Neural cell (in vitro differentiated cells): ENCODE measurements around the gene LILRB5.
"Not testable (repeated sequence)": the region's sequence is repeated elsewhere in the genome, so short reads cannot be mapped to it uniquely, and the experiment has no call there.

Source experiments
- CTCF ChIP-seq: fragments of 450-650 bp; IDR thresholded peaks from 2 replicates; pipeline ENCODE4 v1.5.1; 2014; ENCODE audit warnings: antibody characterized with exemption, mild to moderate bottlenecking, moderate library complexity; ENCODE audit not compliant: poor library complexity, severe bottlenecking
- EP300 ChIP-seq: fragments of 450-650 bp; conservative IDR thresholded peaks from 2 replicates; pipeline ENCODE4 v1.6.1; 2014; ENCODE audit warnings: antibody characterized with exemption, mild to moderate bottlenecking, moderate library complexity; ENCODE audit not compliant: poor library complexity, severe bottlenecking
- EZH2 ChIP-seq: fragments of 200-600, 300-800 bp; shearing (Covaris generic), sonication (generic); IDR thresholded peaks from 2 replicates; pipeline ENCODE4 v1.6.1; 2014; ENCODE audit warnings: antibody characterized with exemption, low read length, borderline replicate concordance, mild to moderate bottlenecking; ENCODE audit not compliant: insufficient read depth, poor library complexity, severe bottlenecking
- MXI1 ChIP-seq: fragments of 450-650 bp; conservative IDR thresholded peaks from 2 replicates; pipeline ENCODE4 v1.6.1; 2014; ENCODE audit warnings: antibody characterized with exemption, mild to moderate bottlenecking; ENCODE audit not compliant: poor library complexity, severe bottlenecking
- POLR2AphosphoS5 ChIP-seq: IDR thresholded peaks from 2 replicates; pipeline ENCODE4 v1.6.1; 2012
- RAD21 ChIP-seq: fragments of 450-650 bp; conservative IDR thresholded peaks from 2 replicates; pipeline ENCODE4 v1.6.1; 2014; ENCODE audit warnings: antibody characterized with exemption, mild to moderate bottlenecking, moderate library complexity
- SMC3 ChIP-seq: fragments of 450-650 bp; conservative IDR thresholded peaks from 2 replicates; pipeline ENCODE4 v1.6.1; 2014; ENCODE audit warnings: antibody characterized with exemption, mild to moderate bottlenecking, moderate library complexity; ENCODE audit not compliant: poor library complexity
- TF ChIP-seq, protein P1 (sequence below): IDR thresholded peaks from 2 replicates; pipeline ENCODE4 v1.6.1; 2012; ENCODE audit warnings: borderline replicate concordance

DNA sequence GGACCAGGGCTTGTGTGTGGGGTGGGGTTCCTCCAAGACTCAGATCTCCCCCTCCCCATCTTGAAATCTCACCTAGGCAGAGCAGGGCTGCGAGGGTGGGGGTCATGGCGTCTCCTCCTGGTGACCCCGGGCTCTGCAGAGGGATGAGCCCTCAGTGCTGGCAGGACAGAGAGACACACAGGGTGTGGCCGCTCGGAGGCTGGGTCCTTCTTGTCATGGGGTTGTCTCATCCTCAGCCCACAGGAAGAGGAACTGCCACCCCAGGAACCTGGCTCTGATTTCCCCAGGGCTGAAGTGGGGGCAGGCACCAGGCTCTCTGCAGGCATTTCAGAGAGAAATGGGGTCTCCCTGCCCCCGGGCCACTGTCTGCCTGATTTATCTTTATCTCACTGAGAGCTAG is 14.4 kb downstream of the LILRB5 start, which contains the start of gene LILRA6:
- TF ChIP-seq CTCF, POLR2AphosphoS5, EP300, EZH2, SMC3, MXI1, RAD21: not testable (repeated sequence)
- TF ChIP-seq, protein P1, sequence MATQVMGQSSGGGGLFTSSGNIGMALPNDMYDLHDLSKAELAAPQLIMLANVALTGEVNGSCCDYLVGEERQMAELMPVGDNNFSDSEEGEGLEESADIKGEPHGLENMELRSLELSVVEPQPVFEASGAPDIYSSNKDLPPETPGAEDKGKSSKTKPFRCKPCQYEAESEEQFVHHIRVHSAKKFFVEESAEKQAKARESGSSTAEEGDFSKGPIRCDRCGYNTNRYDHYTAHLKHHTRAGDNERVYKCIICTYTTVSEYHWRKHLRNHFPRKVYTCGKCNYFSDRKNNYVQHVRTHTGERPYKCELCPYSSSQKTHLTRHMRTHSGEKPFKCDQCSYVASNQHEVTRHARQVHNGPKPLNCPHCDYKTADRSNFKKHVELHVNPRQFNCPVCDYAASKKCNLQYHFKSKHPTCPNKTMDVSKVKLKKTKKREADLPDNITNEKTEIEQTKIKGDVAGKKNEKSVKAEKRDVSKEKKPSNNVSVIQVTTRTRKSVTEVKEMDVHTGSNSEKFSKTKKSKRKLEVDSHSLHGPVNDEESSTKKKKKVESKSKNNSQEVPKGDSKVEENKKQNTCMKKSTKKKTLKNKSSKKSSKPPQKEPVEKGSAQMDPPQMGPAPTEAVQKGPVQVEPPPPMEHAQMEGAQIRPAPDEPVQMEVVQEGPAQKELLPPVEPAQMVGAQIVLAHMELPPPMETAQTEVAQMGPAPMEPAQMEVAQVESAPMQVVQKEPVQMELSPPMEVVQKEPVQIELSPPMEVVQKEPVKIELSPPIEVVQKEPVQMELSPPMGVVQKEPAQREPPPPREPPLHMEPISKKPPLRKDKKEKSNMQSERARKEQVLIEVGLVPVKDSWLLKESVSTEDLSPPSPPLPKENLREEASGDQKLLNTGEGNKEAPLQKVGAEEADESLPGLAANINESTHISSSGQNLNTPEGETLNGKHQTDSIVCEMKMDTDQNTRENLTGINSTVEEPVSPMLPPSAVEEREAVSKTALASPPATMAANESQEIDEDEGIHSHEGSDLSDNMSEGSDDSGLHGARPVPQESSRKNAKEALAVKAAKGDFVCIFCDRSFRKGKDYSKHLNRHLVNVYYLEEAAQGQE = not testable (repeated sequence)
